SIG-M5 (cell line): ENCODE measurements around the gene ESPNL.

Experiments used
- DNase-seq: peaks from one replicate; lab custom pipeline; 2025; lab: John Stamatoyannopoulos, UW

ESPNL gene

DNA sequence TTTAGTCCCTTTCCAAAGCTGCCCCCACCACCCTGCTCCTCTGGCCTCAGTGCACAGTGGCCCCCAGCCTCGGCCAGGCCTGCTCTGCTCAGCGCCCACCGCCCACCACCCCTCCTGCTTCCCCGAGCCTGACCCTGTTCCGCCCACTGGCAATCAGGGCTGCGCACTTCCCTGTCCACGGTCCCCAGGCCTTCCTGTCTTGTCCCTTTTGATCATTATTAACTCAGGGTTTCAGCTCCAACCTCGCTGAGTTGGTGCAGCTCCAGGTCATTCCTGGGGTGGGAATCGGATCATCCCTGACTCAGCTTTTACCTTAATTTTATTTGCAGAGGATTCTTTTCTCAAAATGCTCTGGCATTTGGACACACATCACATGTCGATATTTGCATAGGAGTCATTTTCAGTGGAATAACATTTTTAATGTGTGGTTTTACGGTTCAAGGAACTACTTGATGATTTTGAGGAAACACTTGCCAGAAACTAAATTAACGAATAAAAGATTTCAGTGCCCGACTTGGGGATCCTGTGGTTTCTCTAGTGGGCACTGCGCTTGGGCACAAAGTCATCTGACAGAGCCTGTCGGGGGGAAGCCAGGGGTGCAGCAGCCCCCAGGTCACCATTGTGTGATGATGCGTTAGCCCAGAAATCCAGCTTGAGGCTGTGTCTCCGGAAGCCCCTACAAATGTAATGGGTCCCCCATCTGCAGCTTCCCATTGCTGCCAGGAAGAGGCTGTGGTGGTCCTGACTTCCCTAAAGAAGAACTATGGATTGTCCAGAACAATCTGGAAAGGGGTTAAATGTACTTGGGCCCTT is 1.0 kb upstream of the ESPNL start:
- DNase-seq: no peak

DNA sequence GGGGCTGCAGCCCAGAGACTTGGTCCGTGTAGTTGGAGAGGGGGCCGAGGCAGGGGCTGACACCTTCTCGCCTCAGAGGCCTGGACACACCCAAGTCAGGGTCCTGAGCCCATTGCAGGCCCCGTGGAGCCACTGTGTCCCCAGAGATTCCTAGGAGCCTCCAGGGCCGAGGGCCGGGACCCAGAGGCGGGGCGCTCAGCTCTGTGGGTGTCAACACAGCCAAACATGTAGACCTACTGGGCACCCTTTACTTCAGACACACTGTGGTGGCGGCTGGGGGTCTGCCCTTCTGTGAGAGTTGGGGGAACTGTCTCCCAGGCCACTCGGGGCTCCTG is 459 bp upstream of the ESPNL start:
- no peak for DNase-seq

DNA sequence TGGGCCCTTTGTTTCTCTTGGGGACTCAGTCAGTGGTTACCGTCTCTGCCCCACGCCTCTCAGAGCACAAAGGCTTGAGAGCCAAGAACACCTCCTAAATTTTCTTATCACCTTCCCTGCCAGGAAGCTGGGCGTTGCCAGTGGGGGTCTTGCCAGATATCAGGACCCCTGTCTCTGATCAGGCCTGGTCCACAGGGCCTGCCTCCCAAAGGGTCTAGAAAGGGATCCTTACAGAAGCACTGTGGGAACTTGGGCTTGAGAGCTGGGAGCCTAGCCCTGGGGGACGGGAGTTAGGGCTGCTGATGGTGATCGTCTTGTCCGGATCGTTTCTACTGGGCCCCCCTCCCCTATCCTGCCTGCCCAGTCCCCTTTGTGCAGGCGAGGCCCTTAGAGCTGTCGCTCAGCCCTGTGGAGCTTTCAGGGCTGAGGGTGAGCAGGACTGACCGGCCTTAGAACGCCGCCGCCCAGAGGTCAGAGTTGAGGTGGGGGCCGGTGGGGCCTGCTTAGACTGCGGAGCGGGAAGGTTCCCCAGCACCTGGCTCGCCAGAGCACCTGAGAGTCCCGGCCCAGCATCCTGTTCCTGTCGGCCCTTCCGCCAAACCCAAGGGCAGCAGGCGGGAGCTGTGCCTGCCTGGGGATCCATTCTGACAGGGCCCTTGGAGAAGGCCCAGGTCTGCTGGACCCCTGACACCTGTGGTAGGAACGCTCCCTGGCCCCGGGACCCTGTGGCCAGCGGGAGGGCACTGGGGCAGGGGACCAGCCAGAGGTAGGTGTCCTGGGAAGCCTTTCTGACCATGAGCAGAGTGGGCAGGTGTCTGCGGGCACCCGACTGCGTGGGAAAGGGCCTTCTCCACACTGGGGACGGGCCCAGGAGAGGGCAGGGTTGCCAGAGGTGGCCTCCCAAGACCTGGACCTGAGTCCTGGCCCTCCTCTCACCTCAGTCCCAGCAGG is 956 bp downstream of the ESPNL start:
- no peak for DNase-seq

DNA sequence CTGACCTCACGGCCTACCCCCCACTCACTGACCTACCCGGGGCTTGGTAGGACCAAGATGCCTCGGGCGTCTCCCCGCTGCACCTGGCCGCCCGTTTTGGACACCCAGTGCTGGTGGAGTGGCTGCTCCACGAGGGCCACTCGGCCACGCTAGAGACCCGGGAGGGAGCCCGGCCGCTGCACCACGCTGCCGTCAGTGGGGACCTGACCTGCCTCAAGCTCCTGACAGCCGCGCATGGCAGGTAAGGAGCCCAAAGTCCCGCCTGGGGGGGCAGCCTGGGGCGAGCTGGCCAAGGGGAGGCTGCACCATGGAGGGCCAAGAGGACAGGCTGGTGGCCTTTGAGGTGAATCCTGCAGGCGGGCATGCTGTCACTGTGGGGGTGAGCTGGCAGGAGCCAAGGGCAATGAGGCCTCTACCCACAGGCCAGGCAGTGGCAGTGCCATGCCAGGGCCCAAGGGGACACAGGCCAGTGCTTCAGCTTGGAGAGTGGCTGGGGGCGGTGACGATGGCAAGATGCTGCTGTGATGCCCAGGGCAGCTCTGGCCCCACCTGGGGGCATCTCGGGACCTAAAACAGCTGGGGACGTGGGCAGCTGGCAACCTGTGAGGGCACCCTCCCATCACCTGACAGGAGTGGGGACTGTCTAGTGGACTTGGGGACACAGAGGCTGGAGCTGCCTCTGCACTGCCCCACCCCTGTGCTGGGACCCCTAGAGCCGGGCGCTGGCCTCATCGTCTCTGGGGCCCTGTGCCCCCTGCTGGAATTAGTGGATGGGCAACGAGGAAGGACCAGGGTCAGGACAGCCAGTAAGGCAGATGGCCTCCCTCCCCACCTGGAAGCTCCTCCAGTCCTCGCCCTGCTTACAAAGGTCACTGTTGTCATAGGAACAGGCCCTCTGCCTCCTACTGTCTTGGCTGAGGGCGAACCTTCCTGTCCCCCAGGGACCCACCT is 2.0 kb downstream of the ESPNL start:
- DNase-seq: no peak

DNA sequence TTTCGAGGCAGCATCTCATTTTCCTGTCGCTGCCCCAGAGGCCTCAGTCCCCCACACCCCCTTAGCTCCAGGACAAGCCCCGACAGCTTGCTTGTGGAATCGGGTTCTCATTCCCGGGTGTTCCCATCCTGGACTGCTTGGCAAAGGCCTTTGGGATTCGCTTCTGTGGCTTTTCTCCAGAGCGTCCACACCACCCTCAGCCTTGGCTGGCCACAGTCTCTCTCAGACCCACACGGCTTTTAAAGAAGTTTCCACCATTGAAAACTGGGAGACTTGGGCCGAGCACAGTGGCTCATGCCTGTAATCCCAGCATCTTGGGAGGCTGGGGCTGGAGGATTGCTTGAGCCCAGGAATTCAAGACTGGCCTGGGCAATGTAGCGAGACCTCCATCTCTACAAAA is 2.7 kb downstream of the ESPNL start:
- no peak for DNase-seq

DNA sequence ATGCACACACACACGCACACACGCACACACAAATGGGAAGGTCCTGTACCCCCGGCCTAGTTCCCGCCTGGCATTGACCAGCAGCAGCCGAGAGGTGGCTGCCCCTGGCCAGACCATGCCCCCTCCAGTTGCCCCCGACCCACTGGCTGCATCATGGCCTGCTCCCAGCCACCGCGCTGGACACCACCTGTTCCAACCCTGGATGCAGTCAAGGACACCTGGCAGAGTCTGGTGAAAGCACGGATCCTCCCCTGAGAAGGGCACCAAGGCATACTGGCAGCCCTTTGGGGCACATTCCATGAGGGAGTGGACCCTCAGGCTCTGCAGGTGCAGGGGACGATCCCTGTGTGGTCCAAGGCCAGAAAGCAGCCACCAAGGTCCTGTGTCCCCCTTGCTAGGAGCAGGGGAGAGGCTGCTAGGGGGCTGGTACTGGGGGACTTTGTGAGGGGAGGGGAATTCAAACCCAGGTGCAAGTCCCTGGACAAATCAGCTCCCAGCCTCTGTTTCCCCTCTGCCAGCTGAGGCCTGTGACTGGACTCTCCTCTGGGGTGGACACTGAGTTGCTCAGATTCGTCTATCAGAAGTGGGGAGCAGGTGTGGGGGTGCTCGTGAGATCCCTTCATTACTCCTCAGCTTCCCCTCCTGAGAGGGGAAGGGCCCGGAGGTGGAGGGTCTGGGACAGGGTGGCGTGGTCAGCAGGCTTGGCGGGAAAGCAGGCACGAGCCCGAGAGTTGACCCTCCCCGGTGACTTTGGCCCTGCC is 3.5 kb downstream of the ESPNL start:
- DNase-seq: no peak

DNA sequence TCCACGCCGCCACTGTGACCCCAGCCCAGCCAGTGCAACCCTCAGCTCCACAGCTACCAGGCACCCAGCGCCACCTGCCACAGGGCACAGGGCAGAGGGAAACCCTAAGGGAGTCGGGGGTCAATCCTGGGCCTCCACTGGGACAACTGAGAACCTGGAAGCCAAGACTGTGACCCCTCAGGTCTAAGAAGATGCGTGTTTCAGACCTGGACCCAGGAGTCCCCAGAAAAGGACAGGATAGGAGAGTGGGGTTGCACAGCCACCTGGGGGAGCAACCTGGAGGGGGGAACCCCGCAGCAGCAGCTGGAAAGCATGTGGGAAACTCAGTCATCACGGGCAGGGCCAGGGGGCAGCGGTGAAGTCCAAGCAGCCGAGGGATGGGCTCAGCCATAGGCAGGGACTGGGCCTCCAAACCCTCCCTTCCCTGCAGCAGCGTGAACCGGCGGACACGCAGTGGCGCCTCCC is 4.1 kb downstream of the ESPNL start:
- DNase-seq: no peak

DNA sequence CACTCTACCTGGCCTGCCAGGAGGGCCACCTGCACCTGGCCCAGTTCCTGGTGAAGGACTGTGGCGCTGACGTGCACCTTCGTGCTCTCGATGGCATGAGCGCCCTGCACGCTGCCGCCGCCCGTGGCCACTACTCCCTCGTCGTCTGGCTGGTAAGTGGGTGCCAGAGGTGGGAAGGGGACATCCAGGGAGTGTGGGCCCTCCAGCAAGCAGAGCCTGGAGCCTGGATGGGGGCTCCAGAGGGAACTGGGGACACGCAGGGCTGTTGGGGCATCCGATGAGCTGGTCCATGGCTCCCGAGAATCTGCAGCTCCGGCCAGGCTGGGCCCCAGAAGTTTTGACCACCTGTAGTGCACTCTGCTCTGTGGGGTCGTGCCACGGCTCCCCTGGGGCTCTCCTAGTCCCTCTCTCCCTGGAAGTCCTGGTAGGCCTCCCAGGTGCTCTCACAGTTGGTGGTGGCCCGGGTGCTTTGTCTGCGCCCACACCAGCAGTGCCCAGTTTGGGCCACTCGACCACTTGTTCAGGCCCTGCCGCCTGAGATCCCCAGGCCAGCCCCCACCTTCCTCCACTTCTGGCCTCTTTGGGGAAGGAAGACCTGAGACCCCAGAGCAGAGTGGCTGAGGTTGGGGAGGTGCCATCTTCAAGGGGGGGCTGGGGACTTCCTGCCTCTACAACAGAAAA is 4.7 kb downstream of the ESPNL start:
- no peak for DNase-seq

DNA sequence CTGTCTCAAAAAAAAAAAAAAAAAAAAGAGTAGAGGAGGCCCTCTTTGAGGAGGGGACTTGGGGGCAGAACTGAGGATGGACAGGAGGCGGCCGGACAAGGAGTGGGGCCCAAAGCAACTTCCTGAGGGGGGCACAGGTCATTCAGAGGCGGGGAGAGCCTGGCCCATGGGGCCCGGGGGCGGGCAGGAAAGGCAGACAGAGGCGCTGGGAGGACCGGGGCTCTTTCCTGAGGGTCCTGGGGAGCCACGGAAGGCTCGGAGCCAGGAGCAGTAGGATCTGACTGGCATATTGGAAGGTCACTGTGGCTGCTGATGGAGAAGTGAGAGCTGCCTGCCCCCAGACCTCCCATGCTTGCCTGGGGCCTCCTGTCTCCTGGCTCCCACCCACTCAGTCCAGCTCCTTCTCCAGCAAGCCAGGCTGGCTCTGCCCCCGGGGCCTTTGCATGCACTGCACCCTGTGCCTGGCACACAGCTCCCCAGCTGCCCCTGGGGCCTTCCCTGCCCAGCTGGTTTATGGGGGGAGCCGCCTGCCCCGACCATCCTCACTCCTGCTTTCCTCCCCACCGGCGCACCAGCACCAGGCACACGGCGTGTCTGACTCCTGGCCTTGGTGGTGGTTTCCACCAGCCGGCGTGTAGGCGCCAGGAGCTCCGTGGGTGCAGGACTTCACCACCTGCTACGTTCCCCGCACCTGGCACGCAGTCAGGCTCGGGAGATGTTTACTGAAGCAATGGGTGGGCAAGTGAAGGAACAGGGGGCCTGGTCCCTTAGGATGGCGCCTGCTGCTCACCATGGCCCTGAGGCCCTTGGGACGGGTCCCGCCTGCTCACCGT is 5.6 kb downstream of the ESPNL start:
- no peak for DNase-seq

DNA sequence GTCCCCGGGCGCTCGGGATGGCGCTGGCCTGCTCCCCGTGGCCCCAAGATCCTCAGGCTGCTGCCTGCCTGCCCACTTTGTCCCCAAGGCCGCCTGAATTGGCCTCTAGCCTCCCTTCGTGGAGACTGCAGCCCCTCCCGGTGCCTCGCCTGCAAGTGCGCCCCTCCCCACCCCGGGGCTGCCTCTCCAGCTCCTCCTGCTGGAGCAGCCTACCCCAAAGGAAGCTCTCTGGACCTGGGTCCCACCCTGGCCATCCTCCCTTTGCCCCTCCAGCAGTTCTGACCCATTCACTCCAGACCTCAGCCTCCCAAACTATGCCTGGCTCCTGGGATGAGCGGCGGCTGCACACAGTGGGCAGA is 6.2 kb downstream of the ESPNL start:
- DNase-seq: no peak

DNA sequence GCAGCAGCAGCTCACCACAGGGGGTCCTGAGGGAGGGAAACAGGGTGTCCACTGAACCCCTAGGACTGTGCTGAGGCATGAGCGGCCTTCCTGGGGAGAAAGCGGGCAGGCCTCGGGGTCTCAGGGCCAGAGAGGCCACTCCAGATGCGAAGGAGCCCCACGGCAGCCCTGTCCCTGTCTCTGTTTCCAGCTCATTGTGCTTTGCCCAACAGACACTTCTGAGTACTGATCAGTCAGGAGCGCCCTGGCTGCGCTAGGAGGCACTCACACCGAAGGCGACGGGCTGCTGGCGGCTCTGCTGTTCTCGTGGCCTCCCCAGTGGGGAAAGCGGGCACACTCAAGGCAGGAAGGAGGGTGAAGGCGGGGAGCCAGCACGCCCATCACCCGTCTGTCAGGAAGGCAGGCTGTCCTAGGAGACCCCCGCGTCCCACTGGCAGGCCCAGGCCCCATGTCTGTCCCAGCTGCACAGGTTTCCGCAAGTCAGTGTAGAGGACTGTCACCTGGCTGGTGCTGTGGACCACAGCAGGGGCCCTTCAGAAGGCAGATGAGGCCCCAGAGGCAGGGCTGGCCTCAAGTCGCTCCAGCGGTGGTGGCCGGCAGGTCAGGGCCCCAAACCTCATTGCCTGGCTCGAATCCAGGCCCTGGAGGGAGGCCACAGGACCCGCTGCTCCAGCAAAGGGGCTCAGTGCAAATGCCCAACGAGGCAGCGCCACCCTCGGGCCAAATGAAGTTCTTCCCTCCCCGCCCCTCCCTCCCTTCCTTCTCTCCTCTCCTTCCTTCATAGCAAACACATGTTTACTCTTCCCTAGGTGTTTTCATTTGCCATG is 6.8 kb downstream of the ESPNL start:
- no peak for DNase-seq

DNA sequence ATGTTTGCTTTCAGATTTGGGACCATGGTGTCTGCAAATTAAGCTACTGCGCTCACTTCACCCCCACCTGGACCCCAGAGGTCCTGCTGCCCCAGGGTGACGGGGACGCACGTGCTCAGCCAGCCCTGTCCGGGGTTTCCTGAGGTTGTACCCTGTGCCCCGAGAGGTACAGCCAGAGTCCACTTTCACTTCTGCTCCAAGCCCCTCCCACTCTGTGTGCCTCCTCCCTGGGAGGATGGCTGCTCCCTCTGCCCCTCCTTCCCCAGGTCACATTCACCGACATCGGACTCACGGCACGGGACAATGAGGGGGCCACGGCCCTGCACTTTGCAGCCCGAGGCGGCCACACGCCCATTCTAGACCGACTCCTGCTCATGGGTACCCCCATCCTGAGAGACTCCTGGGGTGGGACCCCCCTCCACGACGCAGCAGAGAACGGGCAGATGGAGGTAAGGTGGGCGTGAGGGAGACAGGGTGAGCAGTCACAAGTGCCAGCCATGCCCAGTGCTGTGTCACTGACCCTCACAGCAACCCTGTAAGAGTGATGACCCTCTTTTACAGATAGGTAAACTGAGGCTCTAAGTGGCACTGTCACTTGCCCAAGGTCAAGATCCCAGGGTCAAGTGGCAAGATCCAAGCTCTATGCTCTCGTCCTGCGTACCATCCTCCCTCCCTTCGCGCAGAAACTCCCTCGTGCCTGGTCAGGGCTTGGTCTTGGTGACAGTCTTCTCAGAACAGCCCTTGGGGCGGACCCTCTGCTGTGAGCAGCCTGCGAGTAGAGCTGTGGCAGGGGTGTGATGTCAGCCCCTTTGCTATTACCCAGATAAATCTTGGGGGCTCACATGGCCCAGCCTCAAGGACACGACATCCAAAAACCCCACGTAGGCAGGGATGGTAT is 7.6 kb downstream of the ESPNL start:
- DNase-seq: no peak

DNA sequence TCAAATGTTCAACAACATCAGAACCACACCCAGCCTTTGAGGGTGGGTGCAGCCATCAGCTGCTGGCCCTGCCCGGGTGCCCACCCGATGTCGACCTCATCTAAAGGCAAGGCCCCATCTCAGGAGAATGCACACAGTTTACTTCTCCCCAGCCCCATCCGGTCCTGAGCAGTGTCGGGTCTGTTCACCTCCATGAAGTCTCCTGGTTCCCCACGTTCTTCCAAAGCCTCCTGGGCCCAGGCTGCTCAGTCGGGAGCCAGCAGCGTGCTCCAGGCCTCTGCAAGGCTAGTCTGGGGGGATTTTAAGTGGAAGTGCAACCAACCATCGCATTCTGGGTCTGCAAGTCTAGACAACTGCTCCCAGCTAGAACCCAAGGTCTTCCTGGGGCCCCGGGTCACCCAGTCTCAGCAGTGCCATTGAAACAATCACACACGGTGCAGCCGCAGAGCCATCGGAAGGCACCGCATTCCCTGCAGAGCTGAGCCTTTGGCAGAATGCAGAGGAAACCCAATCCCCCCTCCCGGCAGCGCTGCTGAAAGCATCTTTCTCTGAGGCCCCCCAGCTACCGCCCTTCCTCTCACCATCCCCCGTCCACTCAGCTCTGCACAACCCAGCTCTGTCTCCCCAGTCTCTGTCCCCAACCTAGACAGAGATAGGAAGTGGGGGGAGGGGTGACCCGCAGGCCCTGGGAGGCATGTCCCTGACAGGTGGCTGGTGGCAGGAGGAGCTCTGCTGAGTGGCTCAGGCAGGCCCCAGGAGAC is 8.5 kb downstream of the ESPNL start:
- DNase-seq: no peak

DNA sequence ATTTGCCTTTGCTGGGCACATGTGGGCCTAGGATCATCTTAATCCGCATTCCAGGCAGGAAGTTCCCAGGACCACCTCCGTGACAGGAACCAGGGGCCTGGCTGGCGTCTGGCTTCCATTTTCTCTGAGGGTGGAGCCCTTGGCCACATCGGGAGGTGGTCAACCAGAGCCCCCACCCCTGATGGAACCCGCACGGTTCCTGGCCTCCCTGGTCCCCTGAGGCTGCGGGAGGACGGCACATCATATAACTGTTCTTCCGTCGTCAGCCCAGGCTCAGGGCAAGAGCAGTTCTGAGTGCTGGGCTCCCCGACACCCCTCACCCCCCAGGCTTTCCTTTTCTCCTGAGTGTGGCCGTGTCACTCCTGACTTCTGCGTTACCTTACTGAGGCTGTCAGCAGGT is 13.5 kb downstream of the ESPNL start:
- no peak for DNase-seq

DNA sequence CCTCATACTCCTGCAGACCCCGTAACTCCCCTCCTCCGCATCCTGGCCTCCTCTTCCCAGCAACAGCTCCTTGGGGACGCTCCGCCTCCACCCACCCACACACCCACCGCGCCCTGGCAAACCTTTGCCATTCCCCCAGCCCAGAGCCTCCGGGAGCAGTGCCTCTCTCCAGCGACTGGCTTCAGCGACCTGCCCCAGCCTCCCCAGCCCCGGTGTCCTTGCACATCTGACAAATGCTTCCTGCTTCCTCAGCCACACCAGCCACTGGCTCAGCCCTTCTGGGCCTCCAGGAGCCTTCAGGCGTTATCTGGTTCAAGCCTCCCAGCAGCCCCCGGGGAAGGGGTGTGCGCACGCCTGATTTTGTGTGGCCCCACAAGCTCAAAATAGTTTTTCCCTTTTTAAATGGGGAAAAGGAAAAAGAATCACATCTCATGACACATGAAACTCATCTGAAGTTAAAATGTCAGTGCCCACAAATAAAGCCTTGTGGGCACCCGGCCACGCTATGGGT is 14.2 kb downstream of the ESPNL start:
- DNase-seq: no peak

DNA sequence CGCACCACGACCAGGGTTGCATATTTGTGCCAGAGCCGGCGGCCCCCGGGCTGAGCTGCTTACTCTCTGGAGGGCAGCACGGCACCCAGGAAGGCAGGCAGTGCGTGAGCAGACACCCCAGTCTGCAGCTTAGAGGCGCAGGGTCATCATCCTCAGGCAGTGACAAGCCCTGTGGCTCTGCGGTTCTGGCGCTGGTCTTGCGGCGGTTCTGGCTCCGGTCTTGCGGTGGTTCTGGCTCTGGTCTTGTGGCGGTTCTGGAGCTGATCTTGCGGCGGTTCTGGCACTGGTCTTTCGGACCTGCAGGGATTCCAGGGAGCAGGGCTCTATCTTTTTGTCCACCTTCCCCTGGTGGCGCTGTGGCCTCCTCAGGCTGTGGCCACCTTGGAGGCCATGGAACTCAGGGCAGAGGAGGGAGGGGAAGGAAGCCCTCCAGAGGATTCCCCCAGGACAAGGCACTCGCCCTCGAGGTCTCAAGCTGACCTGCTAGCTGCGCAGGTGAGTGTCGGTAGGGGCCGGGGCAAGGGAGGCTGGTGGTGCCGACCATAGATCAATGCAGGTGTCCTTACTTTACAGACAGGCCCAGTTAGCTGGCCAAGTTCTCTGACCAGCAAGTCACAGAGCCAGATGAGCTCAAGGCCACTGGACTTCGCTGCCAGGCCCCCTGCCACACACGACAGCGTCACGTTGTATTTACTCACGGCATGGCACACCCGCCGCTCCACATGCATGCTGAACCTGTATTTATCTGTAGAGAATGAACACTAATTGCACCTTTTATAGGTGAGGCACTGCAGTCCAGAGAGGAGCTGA is 14.9 kb downstream of the ESPNL start:
- DNase-seq: no peak
